GM19438 (cell line): ENCODE measurements around the gene CHI3L2.

Source experiments
- ATAC-seq: cut with Tn5 transposase; IDR thresholded peaks from one replicate; pipeline ENCODE4 v1.9.1; 2021; ENCODE audit warnings: low read depth; ENCODE audit not compliant: unreplicated experiment

Gene CHI3L2

GRCh38 chr1:111286912-111287311, 59.4 kb downstream of the CHI3L2 start:
- ATAC-seq, result no peak

GRCh38 chr1:111289371-111289770, 61.9 kb downstream of the CHI3L2 start:
- no peak for ATAC-seq

- ATAC-seq, result no peak
Observed at GRCh38 chr1:111290104-111290503, 62.6 kb downstream of the CHI3L2 start.

GRCh38 chr1:111290630-111291029, 63.1 kb downstream of the CHI3L2 start, which contains the start of gene CHIA:
Gene CHIA (plus strand): TSS chr1:111290851. CDS start chr1:111310468, 19,617 bp downstream.
- no peak for ATAC-seq
